Thoracic aorta (tissue), 2 donors: ENCODE results near the gene KIFC3. TPM values are rescaled to one million over a fixed set of nuclear protein-coding genes. Genes with fewer than 3 reads are reported as not detected.

ENCODE experiments used
- ATAC-seq: fragments of 150-250 bp; one replicate; pipeline ENCODE4 v1.8.0; 2017; ENCODE audit warnings: low read depth; ENCODE audit not compliant: insufficient number of reproducible peaks, low FRiP score
- DNase-seq: peaks from one replicate; pipeline ENCODE4 v3.0.0-alpha.2; 2020; ENCODE audit warnings: low spot score
- H3K27ac ChIP-seq, 2 donors: fragments of 200-600 bp; sonication (generic); 1 replicate in 1 of 2; 2 replicates in 1 of 2; pipeline ENCODE4 v1.5.1; 2016; ENCODE audit warnings: mild to moderate bottlenecking in 2 of 2, moderate library complexity in 2 of 2
- H3K27me3 ChIP-seq: fragments of 200-600 bp; sonication (generic); replicated peaks from 2 replicates; pipeline ENCODE4 v1.6.0; 2016; ENCODE audit warnings: mild to moderate bottlenecking; ENCODE audit not compliant: insufficient read depth
- H3K36me3 ChIP-seq: fragments of 200-600 bp; sonication (generic); one replicate; pipeline ENCODE4 v1.5.1; 2016
- H3K4me1 ChIP-seq, 2 donors: fragments of 200-600 bp; sonication (generic); 1 replicate in 1 of 2; 2 replicates in 1 of 2; pipeline versions ENCODE4 v1.5.1 to v1.6.0; 2016; ENCODE audit warnings: low read depth in 2 of 2, mild to moderate bottlenecking in 1 of 2; ENCODE audit not compliant: control insufficient read depth in 1 of 2
- H3K4me3 ChIP-seq: fragments of 200-600 bp; sonication (generic); 2 replicates; pipeline ENCODE4 v1.5.1; 2016; ENCODE audit warnings: mild to moderate bottlenecking
- H3K9me3 ChIP-seq: fragments of 200-600 bp; sonication (generic); 2 replicates; pipeline ENCODE4 v1.5.1; 2016
- total RNA-seq, 2 donors: library from RNA; depleted of rRNA; stranded (reverse); fragments of >200 nt; gene quantifications; one replicate each; pipeline versions ENCODE4 v1.1.0 to v1.2.3, GENCODE V29; 2016
- TF ChIP-seq, protein P1 (sequence below): fragments of 200-600 bp; sonication (generic); IDR thresholded peaks from one replicate; pipeline ENCODE4 v1.5.1; 2019; ENCODE audit warnings: antibody characterized with exemption

KIFC3 gene
- total RNA-seq, 2 donors from 2014 or later = 109 to 123 TPM

DNA sequence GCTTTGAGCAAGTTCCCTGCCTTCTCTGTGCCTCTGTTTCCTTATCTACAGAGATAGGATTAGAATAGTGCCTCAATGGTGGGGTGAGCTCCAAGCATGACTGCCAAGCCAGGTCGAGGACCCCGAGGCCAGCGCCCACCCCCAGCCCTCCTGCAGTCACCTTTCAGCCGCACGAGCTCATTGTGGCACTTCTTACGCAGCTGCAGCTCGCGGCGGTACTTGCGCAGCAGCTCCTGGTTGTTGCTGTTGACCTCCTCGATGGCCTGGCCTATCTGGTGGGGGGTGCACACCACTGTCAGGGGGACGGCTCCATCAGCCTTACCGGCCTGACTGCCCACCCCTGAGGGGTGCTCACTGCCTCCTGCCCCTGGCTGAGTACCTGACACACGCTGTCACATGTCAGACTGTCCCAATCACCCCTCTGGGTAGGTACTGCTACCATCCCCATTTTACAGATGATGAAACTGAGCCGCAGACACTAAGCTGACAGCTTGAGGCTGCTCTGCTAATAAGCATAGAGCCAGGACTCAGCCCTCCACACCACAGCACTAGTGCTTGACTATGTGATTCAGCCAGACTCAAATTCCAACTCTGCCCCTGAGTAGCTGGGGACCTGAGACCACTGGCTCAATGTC lies 35.5 kb downstream of the KIFC3 start:
- Histone ChIP-seq H3K4me1 (peaks cover 0 to 4% of the 10 kb centered on the region in 2 donors), H3K27me3 (no peaks in the 10 kb centered on the region), H3K9me3 (no peaks in the 10 kb centered on the region), H3K36me3 (peaks cover 35% of the 10 kb centered on the region), H3K4me3 (no peak overlapping the region), H3K27ac (no peak overlapping the region)
- DNase-seq = no peak
- TF ChIP-seq, protein P1, sequence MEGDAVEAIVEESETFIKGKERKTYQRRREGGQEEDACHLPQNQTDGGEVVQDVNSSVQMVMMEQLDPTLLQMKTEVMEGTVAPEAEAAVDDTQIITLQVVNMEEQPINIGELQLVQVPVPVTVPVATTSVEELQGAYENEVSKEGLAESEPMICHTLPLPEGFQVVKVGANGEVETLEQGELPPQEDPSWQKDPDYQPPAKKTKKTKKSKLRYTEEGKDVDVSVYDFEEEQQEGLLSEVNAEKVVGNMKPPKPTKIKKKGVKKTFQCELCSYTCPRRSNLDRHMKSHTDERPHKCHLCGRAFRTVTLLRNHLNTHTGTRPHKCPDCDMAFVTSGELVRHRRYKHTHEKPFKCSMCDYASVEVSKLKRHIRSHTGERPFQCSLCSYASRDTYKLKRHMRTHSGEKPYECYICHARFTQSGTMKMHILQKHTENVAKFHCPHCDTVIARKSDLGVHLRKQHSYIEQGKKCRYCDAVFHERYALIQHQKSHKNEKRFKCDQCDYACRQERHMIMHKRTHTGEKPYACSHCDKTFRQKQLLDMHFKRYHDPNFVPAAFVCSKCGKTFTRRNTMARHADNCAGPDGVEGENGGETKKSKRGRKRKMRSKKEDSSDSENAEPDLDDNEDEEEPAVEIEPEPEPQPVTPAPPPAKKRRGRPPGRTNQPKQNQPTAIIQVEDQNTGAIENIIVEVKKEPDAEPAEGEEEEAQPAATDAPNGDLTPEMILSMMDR = no peak
- no peak for ATAC-seq

- peaks cover 0 to 4% of the 10 kb centered on the region in 2 donors for H3K4me1 ChIP-seq
- H3K36me3 ChIP-seq = peaks cover 27% of the 10 kb centered on the region
- TF ChIP-seq, protein P1 = no peak
- H3K9me3 ChIP-seq = no peaks in the 10 kb centered on the region
- H3K27me3 ChIP-seq = no peaks in the 10 kb centered on the region
- no peak overlapping the region for H3K4me3 ChIP-seq
- no peak overlapping the region for H3K27ac ChIP-seq
- ATAC-seq (no peak), DNase-seq (no peak)
Measured at GRCh38 chr16:57765160-57765728, 37.0 kb downstream of the KIFC3 start.

DNA sequence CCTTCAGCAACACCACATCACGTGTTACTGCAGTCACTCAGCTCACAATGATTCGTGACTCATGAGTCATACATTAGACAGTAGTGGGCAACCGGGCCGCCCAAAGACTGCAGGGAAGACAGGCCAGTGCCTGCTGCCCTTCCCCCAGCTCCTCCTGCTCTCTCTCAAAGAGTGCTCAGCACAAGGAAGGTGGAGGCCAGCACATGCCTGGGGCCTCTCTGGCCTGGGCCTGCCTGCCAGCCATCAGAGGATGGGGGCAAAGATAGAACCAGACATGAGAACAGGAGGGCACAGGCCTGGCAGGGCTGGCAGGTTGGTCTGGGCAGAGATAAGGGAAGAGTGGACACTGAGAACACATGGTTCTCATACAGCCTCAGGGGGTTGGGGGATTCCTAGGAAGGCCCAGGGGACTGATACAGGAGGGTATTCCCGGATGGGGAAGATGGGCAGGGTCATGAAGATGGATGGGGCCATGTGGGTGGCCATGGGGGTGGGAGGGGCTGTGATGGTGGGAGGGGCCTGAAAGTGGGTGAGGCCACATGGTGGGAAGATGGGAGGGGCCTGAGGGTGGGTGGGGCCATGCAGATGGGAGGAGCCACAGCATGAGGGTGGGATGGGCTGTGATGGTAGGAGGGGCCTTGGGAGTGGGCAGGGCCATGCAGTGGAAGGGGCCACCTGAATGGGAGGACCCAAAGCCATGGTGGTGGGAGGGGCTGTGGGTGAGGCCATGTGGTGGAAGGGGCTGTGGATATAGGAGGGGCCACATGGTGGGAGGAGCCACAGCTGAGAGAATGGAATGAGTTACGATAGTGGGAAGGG lies 37.7 kb downstream of the KIFC3 start:
- TF ChIP-seq, protein P1 = no peak
- Histone ChIP-seq H3K36me3 (peaks cover 25% of the 10 kb centered on the region), H3K9me3 (no peaks in the 10 kb centered on the region), H3K4me1 (peaks cover 0 to 4% of the 10 kb centered on the region in 2 donors), H3K4me3 (no peak overlapping the region), H3K27ac (peak overlapping the region in 1 of 2 donors; percentile 41), H3K27me3 (no peaks in the 10 kb centered on the region)
- DNase-seq (no peak), ATAC-seq (no peak)

GRCh38 chr16:57764006-57764340 lies 38.3 kb downstream of the KIFC3 start:
- Histone ChIP-seq H3K4me1 (peaks cover 0 to 4% of the 10 kb centered on the region in 2 donors), H3K27me3 (no peaks in the 10 kb centered on the region), H3K36me3 (peaks cover 19% of the 10 kb centered on the region), H3K4me3 (no peak overlapping the region), H3K27ac (no peak overlapping the region), H3K9me3 (no peaks in the 10 kb centered on the region)
- no peak for ATAC-seq
- no peak for DNase-seq
- TF ChIP-seq, protein P1 = no peak

DNA sequence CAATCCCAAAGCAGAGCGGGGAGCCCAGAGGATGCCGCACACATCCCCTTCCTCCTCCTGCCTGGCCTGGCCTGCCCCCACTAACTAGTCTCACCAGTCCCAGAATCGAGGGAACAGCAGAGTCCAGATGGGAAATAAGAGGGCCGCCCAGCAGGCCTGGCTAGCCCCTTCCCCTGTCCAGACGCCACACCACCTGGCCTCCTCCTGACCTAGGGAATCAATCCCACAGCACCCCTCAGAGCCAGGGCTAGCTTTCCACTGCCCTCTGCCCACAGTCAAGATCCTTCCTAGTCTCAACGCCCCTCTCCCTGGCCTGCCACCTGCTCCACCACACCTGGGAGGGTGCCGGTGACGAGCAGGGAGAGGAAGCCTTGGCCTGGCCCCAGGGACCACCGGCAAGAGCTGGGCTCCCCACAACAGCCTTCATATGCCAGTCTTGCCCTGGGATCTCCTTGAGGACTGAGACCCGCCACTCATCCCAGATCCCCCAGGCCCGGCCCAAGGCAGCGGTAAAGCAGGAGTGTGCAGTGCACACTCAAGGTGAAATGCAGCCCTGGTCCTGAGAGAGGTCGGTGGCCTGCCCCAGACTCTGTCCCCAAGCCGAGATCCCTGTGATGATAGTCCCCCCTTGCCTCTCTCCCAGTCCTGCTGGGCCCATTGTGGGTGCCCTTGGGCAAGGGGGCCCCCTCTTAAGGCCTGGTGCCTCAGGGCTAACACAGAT lies 38.8 kb downstream of the KIFC3 start:
- ATAC-seq (no peak), DNase-seq (no peak)
- Histone ChIP-seq H3K4me1 (peaks cover 0 to 4% of the 10 kb centered on the region in 2 donors), H3K4me3 (no peak overlapping the region), H3K27ac (no peak overlapping the region), H3K9me3 (no peaks in the 10 kb centered on the region), H3K27me3 (no peaks in the 10 kb centered on the region), H3K36me3 (peaks cover 15% of the 10 kb centered on the region)
- TF ChIP-seq, protein P1 = no peak
